GM11168 (cell line): ENCODE measurements around the gene PTPRE.

Experiments
- in situ Hi-C: fragments of 300-500 bp; cut with MboI; formaldehyde crosslinking; loops from one replicate; pipeline ENCODE4 v1.12.0; 2022; ENCODE audit warnings: low sequenced_read_pairs; ENCODE audit not compliant: unreplicated experiment

The PTPRE gene

GRCh38 chr10:127882801-127883459 is 24.0 kb upstream of the PTPRE start:
- in situ Hi-C loops = no loop called here

GRCh38 chr10:127883516-127883915 is 23.4 kb upstream of the PTPRE start:
- in situ Hi-C loops = no loop called here

- in situ Hi-C loops = no loop called here
These were observed 22.4 kb upstream of the PTPRE start for GRCh38 chr10:127884501-127884900.

- in situ Hi-C loops = no loop called here
These were observed 20.4 kb upstream of the PTPRE start for GRCh38 chr10:127886371-127887051.

- in situ Hi-C loops = no loop called here
These were observed 19.1 kb upstream of the PTPRE start for GRCh38 chr10:127887541-127888415.

- in situ Hi-C loops = no loop called here
These were observed 18.2 kb upstream of the PTPRE start for GRCh38 chr10:127888521-127889312.

- in situ Hi-C loops = no loop called here
These were observed 17.2 kb upstream of the PTPRE start for GRCh38 chr10:127889605-127890195.

GRCh38 chr10:127890216-127890615 is 16.7 kb upstream of the PTPRE start:
- in situ Hi-C loops = no loop called here

- in situ Hi-C loops = no loop called here
These were observed 16.0 kb upstream of the PTPRE start for GRCh38 chr10:127890832-127891334.

GRCh38 chr10:127892743-127893142 is 14.2 kb upstream of the PTPRE start, which contains the start of gene CLRN3:
Gene CLRN3, minus strand, starts transcription at chr10:127892941. Its CDS starts 157 bp downstream, at chr10:127892784.
- in situ Hi-C loops = no loop called here

GRCh38 chr10:127894146-127894545 is 12.8 kb upstream of the PTPRE start:
- in situ Hi-C loops = no loop called here

- in situ Hi-C loops = no loop called here
These were observed 10.3 kb upstream of the PTPRE start for GRCh38 chr10:127896590-127896989.

GRCh38 chr10:127897177-127897576 is 9.7 kb upstream of the PTPRE start:
- in situ Hi-C loops = no loop called here

- in situ Hi-C loops = no loop called here
These were observed 7.0 kb upstream of the PTPRE start for GRCh38 chr10:127899766-127900387.

GRCh38 chr10:127903789-127904188 is 3.1 kb upstream of the PTPRE start:
- in situ Hi-C loops = no loop called here

GRCh38 chr10:127904311-127905000 is 2.4 kb upstream of the PTPRE start:
- in situ Hi-C loops = no loop called here

GRCh38 chr10:127905001-127905847 is 1.7 kb upstream of the PTPRE start:
- in situ Hi-C loops = no loop called here

GRCh38 chr10:127905848-127906261 is 1.0 kb upstream of the PTPRE start:
- in situ Hi-C loops = no loop called here
